ENCODE results near the gene BCHE. TPM values are rescaled to one million over a fixed set of nuclear protein-coding genes. Genes with fewer than 3 reads are reported as not detected.

Gene BCHE
- polyA plus RNA-seq, 3 donors: not detected

- Histone ChIP-seq H3K79me2 (ENCODE audit: insufficient read depth, low read length) (no peaks in the 10 kb centered on the region), H3K9me3 (replicated peaks in 1 of 2; ENCODE audit: control insufficient read depth in 1 of 2, insufficient read depth in 1 of 2, low read length in 2 of 2) (no peaks in the 10 kb centered on the region), H3K4me2 (replicated peaks; ENCODE audit: extremely low read depth, low read length, poor library complexity, severe bottlenecking) (no peak overlapping the region), H3K27me3 (ENCODE audit: control insufficient read depth in 2 of 2, insufficient read depth in 2 of 2, low read length in 2 of 2) (no peaks in the 10 kb centered on the region), H3K9ac (ENCODE audit: insufficient read depth, low read length, poor library complexity, severe bottlenecking) (no peak overlapping the region), H3K36me3 (replicated peaks in 1 of 2; ENCODE audit: control insufficient read depth in 1 of 2, insufficient read depth in 2 of 2, low read length in 2 of 2) (no peaks in the 10 kb centered on the region), H3K27ac (ENCODE audit: low read depth in 1 of 2, low read length in 2 of 2) (no peak overlapping the region), H4K20me1 (ENCODE audit: insufficient read depth, low read length) (no peaks in the 10 kb centered on the region), H3K4me3 (replicated peaks in 1 of 3; ENCODE audit: low read depth in 2 of 3, low read length in 3 of 3) (no peak overlapping the region), H2AFZ (ENCODE audit: insufficient read depth, low read depth, low read length, poor library complexity, severe bottlenecking) (no peak overlapping the region), H3K4me1 (ENCODE audit: control insufficient read depth in 1 of 2, insufficient read depth in 2 of 2, low read length in 2 of 2) (no peaks in the 10 kb centered on the region)
- WGBS (ENCODE audit: insufficient coverage): no CpG with 5 or more reads among the region's 3 CpGs
- Mint-ChIP-seq H3K9me3 (peaks cover 0 to 4% (median 0%) of the 10 kb centered on the region in 7 donors), H3K36me3 (no peaks in the 10 kb centered on the region), H3K27ac (no peak overlapping the region), H3K4me1 (no peaks in the 10 kb centered on the region), H3K4me3 (no peak overlapping the region), H3K27me3 (ENCODE audit: low read depth in 3 of 3) (no peaks in the 10 kb centered on the region)
- no peak for DNase-seq
- intact Hi-C loops (cut with micrococcal nuclease): no loop called here
- TF ChIP-seq CTCF (IDR thresholded peaks at IDR 0.05): no peak
These were observed 52.9 kb downstream of the BCHE start for GRCh38 chr3:165784337-165784736.

- H3K4me2 ChIP-seq (replicated peaks; ENCODE audit: extremely low read depth, low read length, poor library complexity, severe bottlenecking): no peak overlapping the region
- no peak overlapping the region for H3K4me3 ChIP-seq (replicated peaks in 1 of 3; ENCODE audit: low read depth in 2 of 3, low read length in 3 of 3)
- intact Hi-C loops (cut with micrococcal nuclease): no loop called here
- no peaks in the 10 kb centered on the region for H3K27me3 ChIP-seq (ENCODE audit: control insufficient read depth in 2 of 2, insufficient read depth in 2 of 2, low read length in 2 of 2)
- no peak overlapping the region for H3K27ac ChIP-seq (ENCODE audit: low read depth in 1 of 2, low read length in 2 of 2)
- Mint-ChIP-seq H3K27ac (no peak overlapping the region), H3K36me3 (no peaks in the 10 kb centered on the region), H3K4me3 (no peak overlapping the region), H3K4me1 (no peaks in the 10 kb centered on the region), H3K27me3 (ENCODE audit: low read depth in 3 of 3) (no peaks in the 10 kb centered on the region), H3K9me3 (peaks cover 0 to 4% (median 0%) of the 10 kb centered on the region in 7 donors)
- no peaks in the 10 kb centered on the region for H3K36me3 ChIP-seq (replicated peaks in 1 of 2; ENCODE audit: control insufficient read depth in 1 of 2, insufficient read depth in 2 of 2, low read length in 2 of 2)
- no peaks in the 10 kb centered on the region for H4K20me1 ChIP-seq (ENCODE audit: insufficient read depth, low read length)
- no CpG with 5 or more reads among the region's 1 CpG for WGBS (ENCODE audit: insufficient coverage)
- TF ChIP-seq CTCF (IDR thresholded peaks at IDR 0.05): no peak
- H3K79me2 ChIP-seq (ENCODE audit: insufficient read depth, low read length): no peaks in the 10 kb centered on the region
- no peaks in the 10 kb centered on the region for H3K4me1 ChIP-seq (ENCODE audit: control insufficient read depth in 1 of 2, insufficient read depth in 2 of 2, low read length in 2 of 2)
- H3K9ac ChIP-seq (ENCODE audit: insufficient read depth, low read length, poor library complexity, severe bottlenecking): no peak overlapping the region
- no peaks in the 10 kb centered on the region for H3K9me3 ChIP-seq (replicated peaks in 1 of 2; ENCODE audit: control insufficient read depth in 1 of 2, insufficient read depth in 1 of 2, low read length in 2 of 2)
- DNase-seq: no peak
- no peak overlapping the region for H2AFZ ChIP-seq (ENCODE audit: insufficient read depth, low read depth, low read length, poor library complexity, severe bottlenecking)
These were observed 53.8 kb downstream of the BCHE start for GRCh38 chr3:165783383-165783782.

All from CD14-positive monocyte (primary cell).